CD14-positive monocyte (primary cell): Measurements from ENCODE around the gene IL23R. TPM values are rescaled to one million over a fixed set of nuclear protein-coding genes. Genes with fewer than 3 reads are reported as not detected.

Source experiments
- DNase-seq, 3 donors: peaks; one replicate each; pipeline ENCODE4 v3.0.0-alpha.2; 2011 to 2022
- H2AFZ ChIP-seq: 2 replicates; pipeline ENCODE4 v1.6.0; 2012; ENCODE audit warnings: mild to moderate bottlenecking, low read depth, low read length, inconsistent platforms; ENCODE audit not compliant: insufficient read depth, poor library complexity, severe bottlenecking
- H3K27ac ChIP-seq, 2 donors: 1 replicate in 1 of 2; 2 replicates in 1 of 2; pipeline ENCODE4 v1.5.1; 2012 to 2013; ENCODE audit warnings: low read length in 2 of 2, control low read depth in 1 of 2, inconsistent platforms in 1 of 2, low read depth in 1 of 2, mild to moderate bottlenecking in 1 of 2
- H3K27me3 ChIP-seq, 2 donors: one replicate each; pipeline versions ENCODE4 v1.6.0 to v1.6.1; 2011 to 2013; ENCODE audit warnings: low read length in 2 of 2; ENCODE audit not compliant: control insufficient read depth in 2 of 2, insufficient read depth in 2 of 2
- H3K36me3 ChIP-seq, 2 donors: replicated peaks in 1 of 2; 1 replicate in 1 of 2; 2 replicates in 1 of 2; pipeline versions ENCODE4 v1.5.1 to v1.6.1; 2012 to 2013; ENCODE audit warnings: low read length in 2 of 2, control low read depth in 1 of 2, inconsistent platforms in 1 of 2, mild to moderate bottlenecking in 1 of 2; ENCODE audit not compliant: insufficient read depth in 2 of 2, control insufficient read depth in 1 of 2
- H3K4me1 ChIP-seq, 2 donors: 1 replicate in 1 of 2; 2 replicates in 1 of 2; pipeline versions ENCODE4 v1.5.1 to v1.6.1; 2012 to 2013; ENCODE audit warnings: low read length in 2 of 2, control low read depth in 1 of 2, inconsistent platforms in 1 of 2, mild to moderate bottlenecking in 1 of 2, moderate library complexity in 1 of 2; ENCODE audit not compliant: insufficient read depth in 2 of 2, control insufficient read depth in 1 of 2
- H3K4me2 ChIP-seq: replicated peaks from 2 replicates; pipeline ENCODE3; 2012; ENCODE audit warnings: low read length, moderate library complexity, mild to moderate bottlenecking; ENCODE audit not compliant: poor library complexity, severe bottlenecking; ENCODE audit errors: extremely low read depth
- H3K4me3 ChIP-seq, 3 experiments: fragments of 200-600 bp in 1 of 3; sonication (generic) in 1 of 3; replicated peaks in 1 of 3; 1 replicate in 2 of 3; 2 replicates in 1 of 3; pipeline ENCODE4 v1.5.1; 2011 to 2013; ENCODE audit warnings: low read length in 3 of 3, mild to moderate bottlenecking in 3 of 3, control low read depth in 2 of 3, low read depth in 2 of 3, inconsistent platforms in 1 of 3, moderate library complexity in 1 of 3
- H3K79me2 ChIP-seq: 2 replicates; pipeline ENCODE4 v1.6.0; 2012; ENCODE audit warnings: mild to moderate bottlenecking, control low read depth, inconsistent platforms, low read length, moderate library complexity; ENCODE audit not compliant: insufficient read depth
- H3K9ac ChIP-seq: 2 replicates; pipeline ENCODE4 v1.6.0; 2017; ENCODE audit warnings: low read length, mild to moderate bottlenecking; ENCODE audit not compliant: insufficient read depth, poor library complexity, severe bottlenecking
- H3K9me3 ChIP-seq, 2 donors: replicated peaks in 1 of 2; 1 replicate in 1 of 2; 2 replicates in 1 of 2; pipeline versions ENCODE4 v1.5.1 to v1.6.1; 2012 to 2013; ENCODE audit warnings: low read length in 2 of 2, control low read depth in 1 of 2; ENCODE audit not compliant: control insufficient read depth in 1 of 2, insufficient read depth in 1 of 2
- H4K20me1 ChIP-seq: 2 replicates; pipeline ENCODE4 v1.6.0; 2012; ENCODE audit warnings: mild to moderate bottlenecking, low read length, control low read depth, moderate library complexity; ENCODE audit not compliant: insufficient read depth
- H3K27ac Mint-ChIP-seq, 7 donors: one replicate each; pipeline ENCODE4 v1.8.0; 2020; ENCODE audit warnings: mild to moderate bottlenecking in 7 of 7, mixed read lengths in 7 of 7, moderate library complexity in 6 of 7, inconsistent platforms in 2 of 7
- H3K27me3 Mint-ChIP-seq, 3 donors: one replicate each; pipeline ENCODE4 v1.8.0; 2021 to 2022; ENCODE audit warnings: low read depth in 3 of 3, mild to moderate bottlenecking in 3 of 3, mixed read lengths in 3 of 3, moderate library complexity in 3 of 3, inconsistent platforms in 1 of 3
- H3K36me3 Mint-ChIP-seq, 2 donors: one replicate each; pipeline ENCODE4 v1.8.0; 2020; ENCODE audit warnings: mixed read lengths in 2 of 2, inconsistent platforms in 1 of 2, mild to moderate bottlenecking in 1 of 2
- H3K4me1 Mint-ChIP-seq: one replicate; pipeline ENCODE4 v1.8.0; 2020; ENCODE audit warnings: mild to moderate bottlenecking, mixed read lengths
- H3K4me3 Mint-ChIP-seq, 2 donors: one replicate each; pipeline ENCODE4 v1.8.0; 2020; ENCODE audit warnings: mild to moderate bottlenecking in 2 of 2, mixed read lengths in 2 of 2, moderate library complexity in 1 of 2
- H3K9me3 Mint-ChIP-seq, 7 donors: one replicate each; pipeline ENCODE4 v1.8.0; 2020 to 2022; ENCODE audit warnings: mixed read lengths in 7 of 7, mild to moderate bottlenecking in 6 of 7, moderate library complexity in 6 of 7, inconsistent platforms in 2 of 7
- CTCF ChIP-seq: fragments of 200-600 bp; IDR thresholded peaks from one replicate; pipeline ENCODE4 v1.8.0; 2022; ENCODE audit warnings: antibody characterized with exemption, mild to moderate bottlenecking
- WGBS: methylation state at CpG from one replicate; pipeline ENCODE4 v1.1.5; 2013; ENCODE audit warnings: missing lambda C conversion rate; ENCODE audit not compliant: insufficient coverage; 5-methylcytosine and 5-hydroxymethylcytosine counted together
- intact Hi-C, 2 donors: fragments of 100-400 bp; cut with micrococcal nuclease; formaldehyde crosslinking; loops; one replicate each; pipeline versions ENCODE4 v1.15.0 to v1.15.1; 2023
- polyA plus RNA-seq, 3 donors: library from polyadenylated mRNA; depleted of rRNA in 1 of 3; unstranded in 2 of 3; stranded (reverse) in 1 of 3; fragments of 300-500 nt in 2 of 3; fragments of >200 nt in 1 of 3; fragmentation: Illumina TruSeq in 2 of 3; gene quantifications; 1 replicate in 2 of 3; 2 replicates in 1 of 3; pipeline ENCODE4 v1.2.3, GENCODE V29; 2012 to 2021

Gene IL23R
- polyA plus RNA-seq, 3 donors, result not detected

GRCh38 chr1:67290236-67290635, 124.0 kb downstream of the IL23R start:
- no peak overlapping the region for H3K4me3 ChIP-seq
- H3K36me3 ChIP-seq, result no peaks in the 10 kb centered on the region
- H3K27ac ChIP-seq, result no peak overlapping the region
- TF ChIP-seq CTCF, result no peak
- Mint-ChIP-seq H3K27me3 (peaks cover 0 to 1% (median 0%) of the 10 kb centered on the region in 3 donors), H3K4me3 (no peak overlapping the region), H3K4me1 (no peaks in the 10 kb centered on the region), H3K27ac (no peak overlapping the region), H3K36me3 (no peaks in the 10 kb centered on the region), H3K9me3 (peaks cover 1 to 21% (median 14%) of the 10 kb centered on the region in 7 donors)
- H3K9me3 ChIP-seq, result peaks cover 0 to 14% of the 10 kb centered on the region in 2 donors
- WGBS, result 100% methylated on average over 1 of the region's 4 CpGs
- H3K4me1 ChIP-seq, result no peaks in the 10 kb centered on the region
- H3K79me2 ChIP-seq, result no peaks in the 10 kb centered on the region
- no peak overlapping the region for H3K4me2 ChIP-seq
- H3K9ac ChIP-seq, result no peak overlapping the region
- no peak overlapping the region for H2AFZ ChIP-seq
- no peaks in the 10 kb centered on the region for H3K27me3 ChIP-seq
- no peak for DNase-seq
- no peaks in the 10 kb centered on the region for H4K20me1 ChIP-seq
- intact Hi-C loops, result no loop called here

- H4K20me1 ChIP-seq, result no peaks in the 10 kb centered on the region
- no peak overlapping the region for H3K27ac Mint-ChIP-seq
- no peaks in the 10 kb centered on the region for H3K27me3 ChIP-seq
- no peaks in the 10 kb centered on the region for H3K36me3 ChIP-seq
- no peak overlapping the region for H2AFZ ChIP-seq
- H3K9me3 Mint-ChIP-seq, result peaks cover 0 to 20% (median 15%) of the 10 kb centered on the region in 7 donors
- no peak overlapping the region for H3K9ac ChIP-seq
- H3K4me1 Mint-ChIP-seq, result no peaks in the 10 kb centered on the region
- DNase-seq, result no peak
- intact Hi-C loops, result no loop called here
- no peak for TF ChIP-seq CTCF
- no peaks in the 10 kb centered on the region for H3K79me2 ChIP-seq
- no peak overlapping the region for H3K4me2 ChIP-seq
- H3K27ac ChIP-seq, result no peak overlapping the region
- no peaks in the 10 kb centered on the region for H3K4me1 ChIP-seq
- H3K36me3 Mint-ChIP-seq, result no peaks in the 10 kb centered on the region
- WGBS, result 100% methylated on average over 4 of the region's 9 CpGs
- H3K4me3 Mint-ChIP-seq, result no peak overlapping the region
- H3K4me3 ChIP-seq, result no peak overlapping the region
- peaks cover 0 to 1% (median 0%) of the 10 kb centered on the region in 3 donors for H3K27me3 Mint-ChIP-seq
- H3K9me3 ChIP-seq, result peaks cover 0 to 14% of the 10 kb centered on the region in 2 donors
Measured at GRCh38 chr1:67294836-67295617, 128.8 kb downstream of the IL23R start.
